GM20000 (cell line): ENCODE results near the gene NPR1.
"Not testable (repeated sequence)": the region's sequence is repeated elsewhere in the genome, so short reads cannot be mapped to it uniquely, and the experiment has no call there.

Experiments used
- DNase-seq: peaks from one replicate; pipeline ENCODE4 v3.0.0; 2012; ENCODE audit warnings: low spot score
- TF ChIP-seq, protein P1 (sequence below): IDR thresholded peaks from 2 replicates; pipeline ENCODE4 v1.5.1; 2012; ENCODE audit warnings: mild to moderate bottlenecking, control low read depth; ENCODE audit errors: extremely low read depth, missing control alignments

The NPR1 gene

DNA sequence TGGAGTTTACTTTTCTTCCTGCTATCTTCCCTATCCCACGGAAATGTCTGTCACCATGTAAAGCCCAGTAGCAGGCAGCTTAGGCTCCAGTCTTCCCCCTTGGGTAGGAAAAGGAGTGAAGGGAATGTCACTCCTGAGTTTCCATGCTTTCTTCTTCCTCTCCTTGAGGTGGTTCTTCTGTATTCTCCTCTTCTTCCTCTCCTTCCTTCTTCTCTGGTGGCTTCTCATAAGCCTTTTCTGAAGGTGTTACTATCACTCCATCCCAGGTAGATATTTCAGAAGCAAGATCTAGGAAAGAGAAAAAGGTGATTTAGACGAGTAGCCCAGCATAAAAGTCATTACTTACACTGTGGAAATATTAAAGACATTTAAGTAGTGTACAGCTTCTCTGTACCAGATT lies 16.2 kb upstream of the NPR1 start:
- DNase-seq = no peak
- TF ChIP-seq, protein P1, sequence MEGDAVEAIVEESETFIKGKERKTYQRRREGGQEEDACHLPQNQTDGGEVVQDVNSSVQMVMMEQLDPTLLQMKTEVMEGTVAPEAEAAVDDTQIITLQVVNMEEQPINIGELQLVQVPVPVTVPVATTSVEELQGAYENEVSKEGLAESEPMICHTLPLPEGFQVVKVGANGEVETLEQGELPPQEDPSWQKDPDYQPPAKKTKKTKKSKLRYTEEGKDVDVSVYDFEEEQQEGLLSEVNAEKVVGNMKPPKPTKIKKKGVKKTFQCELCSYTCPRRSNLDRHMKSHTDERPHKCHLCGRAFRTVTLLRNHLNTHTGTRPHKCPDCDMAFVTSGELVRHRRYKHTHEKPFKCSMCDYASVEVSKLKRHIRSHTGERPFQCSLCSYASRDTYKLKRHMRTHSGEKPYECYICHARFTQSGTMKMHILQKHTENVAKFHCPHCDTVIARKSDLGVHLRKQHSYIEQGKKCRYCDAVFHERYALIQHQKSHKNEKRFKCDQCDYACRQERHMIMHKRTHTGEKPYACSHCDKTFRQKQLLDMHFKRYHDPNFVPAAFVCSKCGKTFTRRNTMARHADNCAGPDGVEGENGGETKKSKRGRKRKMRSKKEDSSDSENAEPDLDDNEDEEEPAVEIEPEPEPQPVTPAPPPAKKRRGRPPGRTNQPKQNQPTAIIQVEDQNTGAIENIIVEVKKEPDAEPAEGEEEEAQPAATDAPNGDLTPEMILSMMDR = no peak

DNA sequence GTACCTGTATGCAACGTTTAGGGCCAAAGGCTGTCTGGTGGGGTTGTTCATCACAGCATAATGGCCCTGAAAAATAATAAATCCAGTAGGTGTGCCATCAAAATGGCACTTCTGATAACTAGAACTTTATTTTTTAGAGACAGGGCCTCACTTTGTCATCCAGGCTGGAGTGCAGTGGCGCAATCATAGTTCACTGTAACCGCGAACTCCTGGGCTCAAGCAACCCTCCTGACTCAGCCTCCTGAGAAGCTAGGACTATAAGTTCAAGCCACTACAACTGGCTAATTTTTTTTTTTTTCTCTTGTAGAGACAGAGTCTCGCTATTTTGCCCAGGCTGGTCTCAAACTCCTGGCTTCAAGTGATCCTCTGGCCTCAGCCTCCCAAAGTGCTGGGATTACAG lies 15.3 kb upstream of the NPR1 start:
- TF ChIP-seq, protein P1 = no peak
- no peak for DNase-seq

DNA sequence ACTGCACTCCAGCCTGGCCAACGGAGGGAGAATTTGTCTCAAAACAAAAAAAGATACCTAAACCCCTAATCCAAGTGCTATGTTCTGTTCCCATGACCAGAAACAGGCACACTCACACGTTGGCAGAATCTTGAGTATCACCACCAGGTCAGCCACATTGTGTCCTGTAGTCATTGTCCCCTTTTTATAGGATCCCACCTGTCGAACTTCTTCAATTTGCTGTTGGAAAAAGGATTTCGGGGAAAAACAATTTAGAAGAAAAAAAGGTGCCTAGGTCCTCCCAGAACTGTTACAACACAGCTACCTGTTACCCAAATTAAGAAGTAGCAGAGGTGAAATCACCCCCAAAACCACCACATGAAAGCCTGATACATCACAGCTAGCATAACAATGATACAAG lies 11.0 kb upstream of the NPR1 start:
- DNase-seq = no peak
- TF ChIP-seq, protein P1 = no peak

DNA sequence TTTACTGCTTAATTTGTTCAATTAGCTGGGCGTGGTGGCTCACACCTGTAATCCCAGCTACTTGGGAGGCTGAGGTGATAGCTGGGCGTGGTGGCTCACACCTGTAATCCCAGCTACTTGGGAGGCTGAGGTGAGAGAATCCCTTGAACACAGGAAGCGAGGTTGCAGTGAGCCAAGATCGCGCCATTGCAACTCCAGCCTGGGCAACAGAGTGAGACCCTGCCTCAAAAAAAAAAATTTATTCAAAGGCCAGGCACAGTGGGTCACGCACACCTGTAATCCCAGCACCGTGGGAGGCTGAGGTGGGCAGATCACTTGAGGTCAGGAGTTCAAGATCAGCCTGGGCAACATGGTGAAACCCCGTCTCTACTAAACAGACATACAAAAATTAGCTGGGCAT lies 9.8 kb upstream of the NPR1 start:
- not testable (repeated sequence) for DNase-seq

DNA sequence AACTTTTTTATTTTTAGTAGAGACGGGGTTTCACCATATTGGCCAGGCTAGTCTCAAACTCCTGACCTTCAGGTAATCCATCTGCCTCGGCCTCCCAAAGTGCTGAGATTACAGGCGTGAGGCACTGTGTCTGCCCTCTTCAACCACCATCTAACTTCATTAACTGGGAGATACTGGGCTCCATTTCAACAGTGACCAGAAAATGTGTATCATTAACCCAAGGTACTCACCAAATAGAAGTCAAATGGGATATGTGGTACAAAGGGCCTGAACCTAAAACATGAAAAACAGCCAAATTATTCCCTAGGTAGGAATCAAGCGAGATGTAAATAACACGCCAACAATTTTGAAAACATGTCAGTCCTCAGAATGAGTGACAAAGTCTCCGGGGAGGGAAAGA lies 8.9 kb upstream of the NPR1 start:
- TF ChIP-seq, protein P1 = no peak
- no peak for DNase-seq

DNA sequence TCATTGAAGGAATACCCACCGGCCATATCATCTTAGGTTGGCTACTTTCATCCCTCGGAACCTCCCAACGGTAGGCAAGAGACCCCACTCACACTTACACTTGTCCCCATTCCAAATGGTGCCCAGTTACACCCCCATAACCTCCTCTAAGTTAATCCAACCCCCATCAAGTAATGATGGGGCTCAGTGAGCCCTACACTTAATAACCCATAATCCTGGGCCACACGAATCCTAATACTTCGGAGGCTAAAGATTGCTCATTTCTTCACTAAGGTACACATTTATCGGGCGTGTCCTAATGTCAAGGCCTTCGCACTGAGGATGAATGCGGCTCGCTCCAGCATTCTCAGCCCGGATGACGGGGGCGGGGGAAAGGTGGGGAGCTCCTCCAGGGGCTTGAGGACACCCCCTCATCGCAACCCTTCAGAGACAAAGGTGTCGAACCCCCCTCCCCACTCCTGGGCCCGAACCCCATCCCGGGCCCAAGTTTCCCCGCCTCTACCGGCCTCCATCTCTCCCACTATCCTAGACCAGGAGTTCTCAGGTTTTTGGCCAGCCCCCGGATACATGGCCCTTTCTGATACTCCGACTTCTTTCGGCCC lies 8.1 kb upstream of the NPR1 start:
- TF ChIP-seq, protein P1 = no peak
- no peak for DNase-seq

DNA sequence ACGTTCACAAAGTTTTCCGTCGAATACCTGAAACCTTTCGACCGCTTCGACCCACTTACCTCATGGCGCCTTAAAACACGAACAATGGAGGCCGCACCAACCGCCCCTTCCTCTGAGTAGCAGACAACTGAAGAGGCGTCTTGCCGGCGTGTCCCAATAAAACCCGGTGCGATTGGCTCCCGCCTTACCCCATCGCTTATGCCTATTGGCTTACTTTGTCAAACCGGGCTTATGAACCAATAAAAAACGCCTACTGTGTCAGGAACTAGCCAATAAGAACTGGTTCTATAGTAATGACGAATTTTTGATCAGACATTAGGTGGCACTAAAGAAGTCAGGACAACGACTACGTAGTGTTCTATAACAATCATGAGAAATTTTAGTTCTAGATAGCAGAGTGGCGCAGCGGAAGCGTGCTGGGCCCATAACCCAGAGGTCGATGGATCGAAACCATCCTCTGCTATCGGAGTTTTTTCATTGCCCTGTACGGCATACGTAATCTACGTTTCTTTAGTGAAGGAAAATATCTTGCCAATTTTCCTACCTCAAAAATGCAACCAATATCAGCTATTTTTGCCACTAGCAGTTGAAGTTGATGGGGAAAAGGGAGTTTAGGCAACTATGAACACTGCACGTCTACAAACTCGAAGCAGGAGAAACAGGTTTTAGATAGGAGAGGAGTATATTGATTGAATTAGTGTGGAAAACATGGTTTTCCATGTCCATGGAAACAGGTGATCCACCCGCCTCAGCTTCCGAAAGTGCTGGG lies 7.4 kb upstream of the NPR1 start, which contains the start of gene ILF2:
TSS of gene ILF2 (minus strand) at position 135 of the 769 bp plus-strand sequence. CDS start at position 64, 71 bp downstream.
- TF ChIP-seq, protein P1 = peak; percentile 19
- DNase-seq = peak; percentile 96

DNA sequence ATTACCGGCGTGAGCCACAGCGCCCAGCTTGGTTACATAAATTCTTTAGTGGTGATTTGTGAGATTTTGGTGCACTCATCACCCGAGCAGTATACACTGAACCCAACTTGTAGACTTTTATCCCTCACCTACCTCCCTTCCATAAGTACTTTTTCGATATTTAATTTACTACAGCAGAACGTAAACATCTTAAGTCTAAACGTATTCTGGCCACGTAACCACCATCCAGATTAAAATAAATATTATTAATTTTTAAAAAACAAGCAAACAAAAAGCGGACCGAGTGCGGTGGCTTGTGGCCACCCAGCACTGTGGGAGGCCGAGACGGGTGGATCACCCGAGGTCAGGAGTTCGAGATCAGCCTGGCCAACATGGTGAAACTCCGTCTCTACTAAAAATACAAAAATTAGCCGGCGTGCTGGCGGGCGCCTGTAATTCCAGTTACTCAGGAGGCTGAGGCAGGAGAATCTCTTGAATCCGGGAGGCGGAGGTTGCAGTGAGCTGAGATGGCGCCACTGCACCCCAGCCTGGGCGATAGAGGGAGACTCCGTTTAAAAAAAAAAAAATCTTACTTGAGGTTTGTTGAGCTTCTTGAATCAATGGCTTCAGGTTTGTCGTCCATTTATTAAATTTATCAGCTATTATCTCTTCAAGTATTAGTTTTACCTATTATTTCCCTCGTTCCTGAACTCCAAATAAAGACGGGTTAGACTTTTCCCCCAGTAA lies 6.7 kb upstream of the NPR1 start:
- DNase-seq = not testable (repeated sequence)
